NCI-H345 (cell line): ENCODE data around the gene PAGE3.

Source experiments
- DNase-seq: peaks from one replicate; lab custom pipeline; 2025; lab: John Stamatoyannopoulos, UW

Gene PAGE3, protein sequence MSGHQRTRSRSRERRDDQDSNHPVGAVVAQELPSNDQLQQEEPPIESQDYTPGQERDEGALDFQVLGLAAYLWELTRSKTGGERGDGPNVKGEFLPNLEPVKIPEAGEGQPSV

DNA sequence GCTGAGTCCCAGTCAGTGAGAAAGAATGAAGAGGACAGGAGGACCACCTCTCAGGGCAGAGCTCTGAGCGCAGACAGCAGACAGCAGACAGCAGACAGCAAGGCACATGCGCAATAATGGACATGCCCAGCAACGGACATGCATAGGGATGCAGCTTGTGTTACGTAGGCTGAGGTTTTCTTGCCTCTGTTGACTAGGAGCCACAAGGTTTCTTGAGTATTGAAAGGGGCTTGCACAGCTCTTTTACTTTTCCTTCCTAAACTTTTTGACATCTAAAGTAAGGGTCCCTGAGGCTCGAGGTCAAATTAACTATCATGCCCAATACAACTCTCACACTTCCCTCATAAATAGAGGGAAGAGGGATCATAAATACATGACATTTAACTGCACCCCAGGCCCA is at the start of gene PAGE3:
TSS of gene PAGE3 (minus strand) at position 101 of the 400 bp plus-strand sequence. CDS start 1,013 bp downstream, outside the sequence.
- DNase-seq = no peak

DNA sequence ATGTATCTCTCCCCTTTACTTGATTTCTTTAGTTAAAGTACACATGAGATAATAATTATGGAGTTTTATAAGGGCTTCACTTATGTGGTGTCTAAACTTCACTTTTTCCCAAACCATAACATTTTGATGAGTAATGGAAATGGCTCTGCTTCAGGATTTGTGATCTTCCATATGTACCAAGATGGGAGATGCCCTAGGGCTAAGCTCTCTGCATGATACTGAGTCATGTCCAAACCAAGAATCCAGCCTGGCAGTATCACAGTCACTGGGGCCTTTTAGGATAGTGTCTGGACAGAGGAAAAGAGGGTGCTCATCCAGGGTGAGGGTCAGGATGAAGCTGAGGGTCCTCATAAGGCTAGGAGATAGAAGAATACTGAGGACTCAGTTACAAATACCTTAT is 47.9 kb upstream of the PAGE3 start:
- no peak for DNase-seq

DNA sequence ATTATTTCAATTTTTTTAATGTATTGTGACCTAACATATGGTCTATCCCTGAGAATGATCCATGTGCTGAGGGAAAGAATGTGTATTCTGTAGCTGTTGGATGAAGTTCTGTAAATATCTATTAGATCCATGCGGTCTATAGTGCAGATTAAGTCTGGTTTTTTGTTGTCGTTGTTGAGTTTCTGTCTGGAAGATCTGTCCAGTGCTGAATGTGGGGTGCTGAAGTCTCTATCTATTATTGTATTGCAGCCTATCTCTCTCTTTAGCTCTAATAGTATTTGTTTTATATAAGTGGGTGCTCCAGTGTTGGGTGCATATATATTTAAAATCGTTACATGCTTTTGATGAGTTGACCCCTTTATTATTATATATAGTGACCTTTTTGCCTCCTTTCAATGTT is 26.2 kb upstream of the PAGE3 start:
- no peak for DNase-seq

DNA sequence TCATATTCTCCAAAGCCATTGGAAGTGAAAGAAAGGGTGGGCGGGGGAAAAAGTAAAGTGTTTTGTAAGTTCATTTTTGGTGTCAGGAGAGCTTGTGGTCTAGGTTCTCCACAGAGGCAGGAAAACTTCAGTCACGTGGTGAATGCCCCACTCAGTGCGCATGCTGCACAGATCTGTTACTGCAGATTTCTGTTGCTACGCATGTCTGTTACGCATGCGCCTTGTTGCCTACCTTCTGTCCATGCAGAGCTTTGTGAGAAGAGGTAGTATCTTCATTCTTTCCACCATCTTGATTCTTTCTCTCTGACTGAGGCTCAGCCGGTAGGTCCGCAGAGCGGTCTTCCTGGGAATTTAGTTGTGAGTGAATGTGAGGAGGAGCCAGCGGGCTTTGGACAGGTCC is 15.1 kb upstream of the PAGE3 start:
- DNase-seq = no peak

DNA sequence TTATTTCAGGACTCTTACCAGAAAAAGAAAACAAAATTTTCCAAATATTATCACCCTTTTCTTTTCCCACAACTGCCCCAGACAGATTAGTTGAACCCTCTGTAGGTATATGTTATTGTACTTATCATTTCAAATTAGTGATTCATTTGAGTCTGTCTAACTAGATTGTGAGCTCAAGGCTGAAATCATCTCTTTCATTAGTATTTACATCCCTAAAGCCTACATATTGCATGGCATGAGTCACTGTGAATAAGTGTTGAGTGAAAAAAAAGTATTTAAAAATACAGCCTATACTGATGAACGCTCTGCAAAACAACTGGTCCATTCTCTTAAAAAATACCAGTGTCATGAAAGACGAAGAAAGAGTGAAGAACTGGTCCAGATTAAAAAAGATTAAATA is 3.9 kb downstream of the PAGE3 start:
- no peak for DNase-seq

DNA sequence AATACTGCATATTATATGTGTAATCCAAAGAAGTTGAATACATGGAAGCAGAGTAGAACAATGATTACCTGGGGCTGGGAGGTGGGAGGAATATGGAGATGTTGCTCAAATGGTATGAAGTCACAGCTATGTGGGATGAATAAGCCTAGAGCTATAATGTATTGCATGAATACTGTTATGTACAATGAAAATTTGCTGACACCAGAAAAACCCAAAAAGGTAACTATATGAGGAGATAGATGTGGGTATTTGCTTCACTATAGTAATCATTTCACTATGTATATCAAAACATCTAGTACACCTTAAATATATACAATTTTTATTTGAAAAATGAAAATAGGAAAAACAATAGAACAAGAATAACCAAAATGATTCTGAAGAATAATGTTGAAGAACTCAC is 11.2 kb downstream of the PAGE3 start:
- no peak for DNase-seq

DNA sequence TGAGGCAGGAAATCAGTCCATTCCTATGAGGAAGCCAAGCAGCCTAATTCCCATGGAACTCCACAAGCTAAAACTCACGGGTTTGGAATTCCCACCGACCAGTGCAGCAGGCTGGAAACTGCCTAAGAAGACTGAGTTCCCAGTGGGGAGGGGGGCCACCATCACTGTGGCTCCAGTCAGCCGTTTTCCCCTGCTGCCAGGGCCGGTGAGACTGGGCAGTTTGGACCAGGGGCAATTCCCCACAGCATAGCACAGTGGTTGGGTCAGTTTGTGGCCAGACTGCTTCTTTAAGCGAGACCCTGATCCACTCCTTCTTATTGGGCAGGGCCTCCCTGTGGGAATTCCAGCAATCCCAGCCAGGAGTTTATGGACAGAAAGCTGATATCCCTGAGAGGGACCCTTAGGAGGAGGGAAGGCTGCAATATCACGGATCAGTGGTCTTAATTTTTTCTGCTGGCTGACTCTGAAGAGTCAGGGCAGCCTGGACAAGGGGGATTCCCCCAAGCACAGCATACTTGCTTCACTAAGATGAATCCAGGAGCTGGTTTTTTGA is 23.9 kb downstream of the PAGE3 start:
- no peak for DNase-seq

DNA sequence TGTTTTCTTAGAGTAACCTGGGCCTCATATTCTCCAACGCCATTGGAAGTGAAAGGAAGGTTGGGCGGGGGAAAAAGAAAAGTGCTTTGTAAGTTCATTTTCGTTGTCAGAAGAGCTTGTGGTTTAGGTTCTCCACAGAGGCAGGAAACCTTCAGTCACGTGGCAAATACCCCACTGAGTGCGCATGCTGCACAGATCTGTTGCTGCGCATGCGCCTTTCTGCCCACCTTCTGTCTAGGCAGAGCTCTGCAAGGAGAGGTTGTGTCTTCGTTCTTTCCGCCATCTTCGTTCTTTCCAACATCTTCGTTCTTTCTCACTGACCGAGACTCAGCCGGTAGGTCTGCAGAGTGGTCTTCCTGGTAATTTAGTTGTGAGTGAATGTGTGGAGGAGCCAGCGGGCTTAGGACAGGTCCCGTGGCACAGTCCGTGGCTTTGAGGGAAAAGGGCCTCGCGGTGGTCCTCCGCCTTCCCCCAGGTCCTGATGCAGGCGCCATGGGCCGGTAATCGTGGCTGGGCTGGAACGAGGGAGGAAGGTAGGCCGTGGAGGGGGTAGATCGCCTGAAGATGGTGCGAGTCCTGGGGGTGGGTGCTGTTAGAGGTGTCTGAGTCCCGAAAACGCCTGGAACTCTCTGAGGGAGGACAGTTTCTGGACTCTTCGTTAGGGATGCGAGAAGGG is 44.5 kb downstream of the PAGE3 start, which contains the start of gene PAGE5:
TSS of gene PAGE5 (plus strand) at position 228 of the 676 bp plus-strand sequence. CDS start 1,037 bp downstream, outside the sequence.
- no peak for DNase-seq

DNA sequence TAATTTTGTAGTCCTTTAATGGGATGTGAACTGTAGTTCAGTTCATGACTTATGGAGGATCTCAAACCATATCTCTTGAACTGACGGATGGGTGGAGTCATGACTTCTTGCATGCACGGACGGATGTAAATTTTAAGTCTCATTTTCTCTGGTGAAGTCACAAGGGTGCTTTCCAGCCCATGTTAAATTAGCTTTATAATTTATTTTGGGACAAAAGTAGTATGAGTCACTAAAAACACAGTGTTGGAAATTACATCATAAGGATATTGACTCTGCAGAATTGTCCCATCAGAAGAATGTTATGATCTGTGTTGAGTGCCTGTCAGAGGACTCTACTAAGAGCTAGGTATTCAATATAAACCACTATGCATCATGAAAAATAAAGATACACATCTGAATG is 51.3 kb downstream of the PAGE3 start:
- DNase-seq = no peak

DNA sequence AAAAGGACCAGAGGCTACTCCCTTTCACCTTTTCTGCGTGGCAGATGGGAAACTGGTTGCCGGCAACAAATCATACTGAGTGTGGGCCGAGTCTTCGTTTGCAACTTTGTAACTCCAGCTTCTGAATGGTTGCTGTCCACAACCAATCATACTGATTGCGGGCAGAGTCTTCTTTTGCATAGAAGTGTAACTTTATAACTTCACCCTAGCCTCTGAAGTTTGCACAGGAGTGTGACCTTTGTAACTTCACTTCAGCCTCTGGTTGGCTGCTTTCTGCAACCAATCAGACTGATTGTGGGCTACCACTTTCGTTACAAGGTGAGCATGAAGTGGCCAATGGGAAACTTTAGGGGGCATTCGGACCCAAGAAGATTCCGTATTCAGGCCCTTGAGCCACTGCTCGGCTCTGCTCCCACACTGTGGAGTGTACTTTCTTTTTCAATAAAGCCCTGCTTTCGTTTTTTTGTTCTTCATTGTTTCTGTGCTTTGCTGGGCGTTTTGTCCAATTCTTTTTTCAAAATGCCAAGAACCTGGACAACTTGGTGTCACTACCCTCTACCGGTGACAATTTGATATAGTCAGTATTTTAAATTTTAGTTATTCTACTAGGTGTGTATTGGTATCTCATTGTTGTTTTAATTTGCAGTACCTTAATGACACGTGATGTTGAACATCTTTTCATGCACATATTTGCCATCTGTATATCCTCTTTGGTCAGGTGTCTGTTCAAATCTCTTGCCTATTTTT is 53.6 kb downstream of the PAGE3 start:
- no peak for DNase-seq
